GM19463 (cell line): ENCODE measurements around the gene SLC16A6.
"Not testable (repeated sequence)": the region's sequence is repeated elsewhere in the genome, so short reads cannot be mapped to it uniquely, and the experiment has no call there.

Source experiments
- ATAC-seq: cut with Tn5 transposase; IDR thresholded peaks from one replicate; pipeline ENCODE4 v1.9.1; 2021; ENCODE audit warnings: mild to moderate bottlenecking, moderate library complexity; ENCODE audit not compliant: unreplicated experiment

The SLC16A6 gene

GRCh38 chr17:68314916-68315535, 24.1 kb upstream of the SLC16A6 start:
- no peak for ATAC-seq

GRCh38 chr17:68310152-68310551, 19.2 kb upstream of the SLC16A6 start:
- no peak for ATAC-seq

- ATAC-seq = not testable (repeated sequence)
Observed at GRCh38 chr17:68309066-68309670, 18.2 kb upstream of the SLC16A6 start.

- ATAC-seq = not testable (repeated sequence)
Observed at GRCh38 chr17:68308486-68308885, 17.6 kb upstream of the SLC16A6 start.

GRCh38 chr17:68307443-68307842, 16.5 kb upstream of the SLC16A6 start:
- ATAC-seq = no peak

- no peak for ATAC-seq
Observed at GRCh38 chr17:68306819-68307218, 15.9 kb upstream of the SLC16A6 start.

- no peak for ATAC-seq
Observed at GRCh38 chr17:68305142-68305541, 14.2 kb upstream of the SLC16A6 start.

- no peak for ATAC-seq
Observed at GRCh38 chr17:68304706-68305105, 13.8 kb upstream of the SLC16A6 start.

- no peak for ATAC-seq
Observed at GRCh38 chr17:68302666-68303065, 11.7 kb upstream of the SLC16A6 start.

GRCh38 chr17:68302066-68302564, 11.2 kb upstream of the SLC16A6 start:
- ATAC-seq = no peak

GRCh38 chr17:68301438-68301959, 10.6 kb upstream of the SLC16A6 start:
- no peak for ATAC-seq

GRCh38 chr17:68299817-68300216, 8.9 kb upstream of the SLC16A6 start:
- no peak for ATAC-seq

GRCh38 chr17:68298601-68299000, 7.7 kb upstream of the SLC16A6 start:
- no peak for ATAC-seq

GRCh38 chr17:68297195-68297594, 6.3 kb upstream of the SLC16A6 start:
- no peak for ATAC-seq

GRCh38 chr17:68296217-68297191, 5.6 kb upstream of the SLC16A6 start:
- no peak for ATAC-seq

- no peak for ATAC-seq
Observed at GRCh38 chr17:68295086-68295485, 4.2 kb upstream of the SLC16A6 start.

- ATAC-seq = no peak
Observed at GRCh38 chr17:68294617-68295016, 3.7 kb upstream of the SLC16A6 start.

GRCh38 chr17:68294196-68294555, 3.2 kb upstream of the SLC16A6 start:
- ATAC-seq = no peak

- no peak for ATAC-seq
Observed at GRCh38 chr17:68293490-68294195, 2.7 kb upstream of the SLC16A6 start.

GRCh38 chr17:68292689-68293040, 1.7 kb upstream of the SLC16A6 start:
- ATAC-seq = no peak
